GM19240 (cell line): ENCODE data around the gene KLHDC2.
"Not testable (repeated sequence)": the region's sequence is repeated elsewhere in the genome, so short reads cannot be mapped to it uniquely, and the experiment has no call there.

Experiments used
- DNase-seq: peaks from one replicate; pipeline ENCODE4 v3.0.0; 2011; ENCODE audit warnings: low spot score; ENCODE audit not compliant: insufficient read length

KLHDC2 gene

GRCh38 chr14:49778421-49778820, 10.5 kb downstream of the KLHDC2 start:
- no peak for DNase-seq

- DNase-seq = not testable (repeated sequence)
Observed at GRCh38 chr14:49781040-49781439, 13.1 kb downstream of the KLHDC2 start.

GRCh38 chr14:49783394-49784014, 15.6 kb downstream of the KLHDC2 start:
- no peak for DNase-seq

- DNase-seq = no peak
Observed at GRCh38 chr14:49786315-49786714, 18.4 kb downstream of the KLHDC2 start.

- no peak for DNase-seq
Observed at GRCh38 chr14:49792618-49793017, 24.7 kb downstream of the KLHDC2 start.

- no peak for DNase-seq
Observed at GRCh38 chr14:49796025-49796424, 28.1 kb downstream of the KLHDC2 start.

- DNase-seq = no peak
Observed at GRCh38 chr14:49808780-49809179, 40.8 kb downstream of the KLHDC2 start.

GRCh38 chr14:49816118-49816517, 48.2 kb downstream of the KLHDC2 start:
- not testable (repeated sequence) for DNase-seq

- DNase-seq = no peak
Observed at GRCh38 chr14:49816844-49817243, 48.9 kb downstream of the KLHDC2 start.

- no peak for DNase-seq
Observed at GRCh38 chr14:49820176-49820575, 52.2 kb downstream of the KLHDC2 start.

- no peak for DNase-seq
Observed at GRCh38 chr14:49828640-49829039, 60.7 kb downstream of the KLHDC2 start.
